ENCODE measurements around the gene CORO6.

- TF ChIP-seq CTCF (conservative IDR thresholded peaks at IDR 0.05; ENCODE audit: low read depth, low read length) (no peak), POLR2A (IDR thresholded peaks at IDR 0.05; ENCODE audit: low read depth, low read length) (no peak), MAZ (IDR thresholded peaks at IDR 0.05; ENCODE audit: borderline replicate concordance, low read depth, low read length) (no peak), BHLHE40 (IDR thresholded peaks at IDR 0.05; ENCODE audit: low read depth, low read length) (no peak), ELK1 (IDR thresholded peaks at IDR 0.05; ENCODE audit: borderline replicate concordance, low read depth, low read length) (no peak), CHD1 (IDR thresholded peaks at IDR 0.05; ENCODE audit: low read depth, low read length) (no peak), MAFK (IDR thresholded peaks at IDR 0.05; ENCODE audit: low read depth, low read length) (no peak), RAD21 (IDR thresholded peaks at IDR 0.05; ENCODE audit: low read length) (no peak), RFX5 (IDR thresholded peaks at IDR 0.05; ENCODE audit: low read depth, low read length) (no peak), MXI1 (IDR thresholded peaks at IDR 0.05; ENCODE audit: borderline replicate concordance, low read depth, low read length) (no peak)
Observed at GRCh38 chr17:29629839-29630238, 7.1 kb upstream of the CORO6 start.
